ENCODE data around the gene PTRHD1. TPM values are rescaled to one million over a fixed set of nuclear protein-coding genes. Genes with fewer than 3 reads are reported as not detected.

The PTRHD1 gene, protein sequence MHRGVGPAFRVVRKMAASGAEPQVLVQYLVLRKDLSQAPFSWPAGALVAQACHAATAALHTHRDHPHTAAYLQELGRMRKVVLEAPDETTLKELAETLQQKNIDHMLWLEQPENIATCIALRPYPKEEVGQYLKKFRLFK
- total RNA-seq: 38.8 and 60.7 TPM in 2 replicates

GRCh38 chr2:24792874-24793760 is at the start of gene PTRHD1, which contains the start of gene CENPO:
Gene PTRHD1 (minus strand): TSS chr2:24793391. CDS start chr2:24793377, 14 bp downstream.
Gene CENPO (plus strand): TSS chr2:24793425. CDS start chr2:24793920, 495 bp downstream.

Other genes with a start within 250 kb of the PTRHD1 start
- 6.7 and 37.6 TPM in 2 replicates for gene CENPO, start within 50 bp of the PTRHD1 start, total RNA-seq
- 37.3 and 44.4 TPM in 2 replicates for gene ADCY3, start 126.8 kb upstream of the PTRHD1 start, total RNA-seq
- gene DNAJC27, start 178.6 kb upstream of the PTRHD1 start, total RNA-seq: 1.5 and 1.9 TPM in 2 replicates
- 1.1 and 1.3 TPM in 2 replicates for gene EFR3B, start 248.7 kb upstream of the PTRHD1 start, total RNA-seq

Measured in mesangial cell (primary cell).